ENCODE results near the gene ATP9B.

ATP9B gene

GRCh38 chr18:79069717-79070151 lies 540 bp downstream of the ATP9B start:
- no peaks in the 10 kb centered on the region for H3K36me3 ChIP-seq (replicated peaks; ENCODE audit: insufficient read depth, low read length)
- peak; percentile 44 for DNase-seq
- H3F3A ChIP-seq (ENCODE audit: insufficient read depth, low read length) = peaks cover 11% of the 10 kb centered on the region
- H3K9ac ChIP-seq (ENCODE audit: low read length) = peak overlapping the region; percentile 94
- TF ChIP-seq EZH2phosphoT487 (IDR thresholded peaks at IDR 0.05; ENCODE audit: low read length) (no peak), EZH2 (optimal IDR thresholded peaks at IDR 0.05; ENCODE audit: low read depth, low read length) (no peak), CTCF (IDR thresholded peaks at IDR 0.05; ENCODE audit: low read length) (no peak)
- H3K27ac ChIP-seq (ENCODE audit: low read length) = peak overlapping the region; percentile 83; the same call in 1 of the 2 replicates
- H3K27me3 ChIP-seq (replicated peaks; ENCODE audit: insufficient read depth, low read length) = no peaks in the 10 kb centered on the region
- no peaks in the 10 kb centered on the region for H4K20me1 ChIP-seq (ENCODE audit: insufficient read depth, low read length)
- H3K79me2 ChIP-seq (ENCODE audit: low read length) = peaks cover 44% of the 10 kb centered on the region
- peak overlapping the region; percentile 81 for H3K4me3 ChIP-seq (ENCODE audit: low read length)
- 0 out of 2 replicates have a peak, but pooled peaks cover 6% of the 10 kb centered on the region for H3K4me1 ChIP-seq (ENCODE audit: low read length)
- peak overlapping the region; percentile 65 for H3K4me2 ChIP-seq (ENCODE audit: low read depth, low read length)
- no peaks in the 10 kb centered on the region for H3K9me2 ChIP-seq (replicated peaks; ENCODE audit: insufficient read depth, low read length)
- peak overlapping the region; percentile 70 for H2AFZ ChIP-seq (ENCODE audit: low read length)
- no peaks in the 10 kb centered on the region for H3K9me3 ChIP-seq (replicated peaks; ENCODE audit: insufficient read depth, low read length)

- Histone ChIP-seq H4K20me1 (ENCODE audit: insufficient read depth, low read length) (no peaks in the 10 kb centered on the region), H3K4me1 (ENCODE audit: low read length) (0 out of 2 replicates have a peak, but pooled peaks cover 6% of the 10 kb centered on the region), H3K9me3 (replicated peaks; ENCODE audit: insufficient read depth, low read length) (no peaks in the 10 kb centered on the region), H3K4me2 (ENCODE audit: low read depth, low read length) (peak overlapping the region; percentile 65; the same call in 1 of the 2 replicates), H3K4me3 (ENCODE audit: low read length) (peak overlapping the region; percentile 81), H3F3A (ENCODE audit: insufficient read depth, low read length) (peaks cover 11% of the 10 kb centered on the region), H3K27ac (ENCODE audit: low read length) (no peak overlapping the region), H3K79me2 (ENCODE audit: low read length) (peaks cover 51% of the 10 kb centered on the region), H3K27me3 (replicated peaks; ENCODE audit: insufficient read depth, low read length) (no peaks in the 10 kb centered on the region), H2AFZ (ENCODE audit: low read length) (no peak overlapping the region), H3K9me2 (replicated peaks; ENCODE audit: insufficient read depth, low read length) (no peaks in the 10 kb centered on the region), H3K9ac (ENCODE audit: low read length) (peak overlapping the region; percentile 94; the same call in 1 of the 2 replicates), H3K36me3 (replicated peaks; ENCODE audit: insufficient read depth, low read length) (no peaks in the 10 kb centered on the region)
- TF ChIP-seq CTCF (IDR thresholded peaks at IDR 0.05; ENCODE audit: low read length) = no peak
- TF ChIP-seq EZH2phosphoT487 (IDR thresholded peaks at IDR 0.05; ENCODE audit: low read length) = no peak
- TF ChIP-seq EZH2 (optimal IDR thresholded peaks at IDR 0.05; ENCODE audit: low read depth, low read length) = no peak
- DNase-seq = no peak
Observed at GRCh38 chr18:79070486-79070885, 1.3 kb downstream of the ATP9B start.

GRCh38 chr18:79071037-79071436 lies 1.8 kb downstream of the ATP9B start:
- no peaks in the 10 kb centered on the region for H3K9me3 ChIP-seq (replicated peaks; ENCODE audit: insufficient read depth, low read length)
- 0 out of 2 replicates have a peak, but pooled peaks cover 6% of the 10 kb centered on the region for H3K4me1 ChIP-seq (ENCODE audit: low read length)
- H3K4me2 ChIP-seq (ENCODE audit: low read depth, low read length) = peak overlapping the region; percentile 65; the same call in 1 of the 2 replicates
- no peaks in the 10 kb centered on the region for H3K36me3 ChIP-seq (replicated peaks; ENCODE audit: insufficient read depth, low read length)
- no peak overlapping the region for H2AFZ ChIP-seq (ENCODE audit: low read length)
- H3K27ac ChIP-seq (ENCODE audit: low read length) = no peak overlapping the region
- H3K27me3 ChIP-seq (replicated peaks; ENCODE audit: insufficient read depth, low read length) = no peaks in the 10 kb centered on the region
- H3K9me2 ChIP-seq (replicated peaks; ENCODE audit: insufficient read depth, low read length) = no peaks in the 10 kb centered on the region
- no peak for DNase-seq
- peaks cover 57% of the 10 kb centered on the region for H3K79me2 ChIP-seq (ENCODE audit: low read length)
- no peaks in the 10 kb centered on the region for H4K20me1 ChIP-seq (ENCODE audit: insufficient read depth, low read length)
- H3F3A ChIP-seq (ENCODE audit: insufficient read depth, low read length) = peaks cover 11% of the 10 kb centered on the region
- TF ChIP-seq CTCF (IDR thresholded peaks at IDR 0.05; ENCODE audit: low read length) (no peak), EZH2phosphoT487 (IDR thresholded peaks at IDR 0.05; ENCODE audit: low read length) (no peak), EZH2 (optimal IDR thresholded peaks at IDR 0.05; ENCODE audit: low read depth, low read length) (no peak)
- H3K4me3 ChIP-seq (ENCODE audit: low read length) = no peak overlapping the region
- no peak overlapping the region for H3K9ac ChIP-seq (ENCODE audit: low read length)

All from MM.1S (cell line).